Sigmoid colon (tissue), 3 donors: ENCODE results near the gene DZIP3.

ENCODE experiments used
- CTCF ChIP-seq, 4 experiments: fragments of 450-650 bp in 3 of 4; fragments of 200-600 bp in 1 of 4; IDR thresholded peaks; one replicate each; pipeline ENCODE4 v1.5.1; 2016 to 2019; ENCODE audit warnings: antibody characterized with exemption in 4 of 4, mild to moderate bottlenecking in 3 of 4, moderate library complexity in 2 of 4
- POLR2A ChIP-seq, 2 donors: fragments of 450-650 bp; IDR thresholded peaks; one replicate each; pipeline ENCODE4 v1.6.1; 2016; ENCODE audit warnings: antibody characterized with exemption in 2 of 2, mild to moderate bottlenecking in 2 of 2, moderate library complexity in 2 of 2

- TF ChIP-seq POLR2A (IDR thresholded peaks at IDR 0.05) (no peak), CTCF (IDR thresholded peaks at IDR 0.05) (no peak)
These were observed 83.2 kb downstream of the DZIP3 start for GRCh38 chr3:108672701-108673100.
